ENCODE measurements around the gene FAM222A.

GRCh38 chr12:109770861-109771670 is 57.4 kb downstream of the FAM222A start:
- TF ChIP-seq CTCF (IDR thresholded peaks at IDR 0.05; ENCODE audit: insufficient read depth, low read length) (no peak), POLR2AphosphoS5 (IDR thresholded peaks at IDR 0.05; ENCODE audit: low read depth) (no peak), REST (IDR thresholded peaks at IDR 0.05; ENCODE audit: insufficient replicate concordance, low read depth) (no peak)
